IMR-90 (cell line): ENCODE results near the gene SLC29A3. TPM values are rescaled to one million over a fixed set of nuclear protein-coding genes. Genes with fewer than 3 reads are reported as not detected.

Experiments used
- ATAC-seq: fragments of 200-7000 bp; cut with Tn5 transposase; 2 replicates; pipeline ENCODE4 v1.9.1; 2020; ENCODE audit warnings: low read depth, mild to moderate bottlenecking, moderate library complexity
- BruUV-seq: library from RNA; stranded (reverse); fragments of 400-500 nt; replicated peaks from 2 replicates; lab custom pipeline; 2021; lab: Mats Ljungman, UMichigan
- CTCF ChIA-PET: fragments of 300-600 bp; formaldehyde crosslinking; extraction: SDS; loops from one replicate; lab custom pipeline; 2021; ENCODE audit warnings: antibody characterized with exemption; lab: Yijun Ruan, JAX
- POLR2A ChIA-PET: fragments of 300-600 bp; sonication (Branson Sonifier 250); formaldehyde crosslinking; loops from one replicate; lab custom pipeline; 2022; ENCODE audit warnings: antibody characterized with exemption; ENCODE audit not compliant: unreplicated experiment; lab: Charles Lee
- DNase-seq: peaks from one replicate; pipeline ENCODE4 v3.0.0; 2013
- H2AFZ ChIP-seq: replicated peaks from 2 replicates; pipeline ENCODE3; 2013; ENCODE audit warnings: low read length, mild to moderate bottlenecking; ENCODE audit not compliant: poor library complexity
- H2AK5ac ChIP-seq: 2 replicates; pipeline ENCODE4 v1.6.1; 2013; ENCODE audit warnings: low read depth, low read length, inconsistent platforms
- H2AK9ac ChIP-seq: replicated peaks from 2 replicates; pipeline ENCODE3; 2013; ENCODE audit warnings: mild to moderate bottlenecking, low read depth, low read length, moderate library complexity; ENCODE audit not compliant: poor library complexity
- H2BK120ac ChIP-seq: 2 replicates; pipeline ENCODE4 v1.6.1; 2013; ENCODE audit warnings: low read depth, low read length, inconsistent platforms
- H2BK15ac ChIP-seq: 3 replicates; pipeline ENCODE4 v1.6.1; 2013; ENCODE audit warnings: low read depth, low read length, inconsistent platforms
- H2BK20ac ChIP-seq: 2 replicates; pipeline ENCODE4 v1.6.1; 2013; ENCODE audit warnings: low read depth, mild to moderate bottlenecking, inconsistent platforms, low read length, moderate library complexity
- H2BK5ac ChIP-seq: 2 replicates; pipeline ENCODE4 v1.6.1; 2013; ENCODE audit warnings: mild to moderate bottlenecking, low read depth, low read length, inconsistent platforms; ENCODE audit not compliant: poor library complexity, severe bottlenecking
- H3K14ac ChIP-seq: replicated peaks from 2 replicates; pipeline ENCODE4 v1.6.1; 2013; ENCODE audit warnings: low read depth, low read length, inconsistent platforms
- H3K18ac ChIP-seq: 2 replicates; pipeline ENCODE4 v1.6.1; 2013; ENCODE audit warnings: low read depth, low read length, control low read depth
- H3K23ac ChIP-seq: 2 replicates; pipeline ENCODE4 v1.6.1; 2013; ENCODE audit warnings: low read depth, low read length, inconsistent platforms
- H3K27ac ChIP-seq: 2 replicates; pipeline ENCODE4 v1.5.1; 2013; ENCODE audit warnings: mild to moderate bottlenecking, control low read depth, low read length; ENCODE audit not compliant: insufficient read depth
- H3K27me3 ChIP-seq: 2 replicates; pipeline ENCODE4 v1.6.1; 2013; ENCODE audit warnings: low read length; ENCODE audit not compliant: control insufficient read depth, insufficient read depth
- H3K36me3 ChIP-seq: 2 replicates; pipeline ENCODE4 v1.6.1; 2013; ENCODE audit warnings: low read length, mixed read lengths; ENCODE audit not compliant: control insufficient read depth, insufficient read depth
- H3K4ac ChIP-seq: 2 replicates; pipeline ENCODE4 v1.6.1; 2013; ENCODE audit warnings: low read depth, low read length, inconsistent platforms
- H3K4me1 ChIP-seq: 2 replicates; pipeline ENCODE4 v1.6.1; 2013; ENCODE audit warnings: low read length, mixed read lengths; ENCODE audit not compliant: control insufficient read depth, insufficient read depth
- H3K4me2 ChIP-seq: 2 replicates; pipeline ENCODE4 v1.6.1; 2013; ENCODE audit warnings: low read depth, mild to moderate bottlenecking, control low read depth, low read length, moderate library complexity
- H3K4me3 ChIP-seq: 2 replicates; pipeline ENCODE4 v1.5.1; 2013; ENCODE audit warnings: low read depth, mild to moderate bottlenecking, control low read depth, low read length, moderate library complexity; ENCODE audit not compliant: insufficient read depth
- H3K56ac ChIP-seq: 2 replicates; pipeline ENCODE4 v1.6.1; 2013; ENCODE audit warnings: low read length, inconsistent platforms; ENCODE audit not compliant: insufficient read depth; ENCODE audit errors: extremely low read depth
- H3K79me1 ChIP-seq, 2 experiments: 2 replicates each; pipeline ENCODE4 v1.6.1; 2013; ENCODE audit warnings: low read length in 2 of 2, inconsistent platforms in 1 of 2, low read depth in 1 of 2
- H3K9ac ChIP-seq: 2 replicates; pipeline ENCODE4 v1.6.1; 2013; ENCODE audit warnings: low read depth, low read length, control low read depth
- H3K9me1 ChIP-seq: 2 replicates; pipeline ENCODE4 v1.6.1; 2013; ENCODE audit warnings: low read length, inconsistent platforms; ENCODE audit not compliant: insufficient read depth
- H3K9me3 ChIP-seq: 2 replicates; pipeline ENCODE4 v1.6.1; 2013; ENCODE audit warnings: low read length; ENCODE audit not compliant: control insufficient read depth, insufficient read depth
- H4K20me1 ChIP-seq: 2 replicates; pipeline ENCODE4 v1.6.1; 2013; ENCODE audit warnings: low read length, inconsistent platforms; ENCODE audit not compliant: insufficient read depth
- H4K5ac ChIP-seq: 2 replicates; pipeline ENCODE4 v1.6.1; 2013; ENCODE audit warnings: mild to moderate bottlenecking, low read depth, low read length, control low read depth
- H4K8ac ChIP-seq, 2 experiments: 2 replicates each; pipeline ENCODE4 v1.6.1; 2013; ENCODE audit warnings: low read depth in 2 of 2, low read length in 2 of 2, control low read depth in 1 of 2, inconsistent platforms in 1 of 2
- H4K91ac ChIP-seq: 2 replicates; pipeline ENCODE4 v1.6.1; 2013; ENCODE audit warnings: low read depth, low read length, inconsistent platforms; ENCODE audit not compliant: insufficient read depth
- BHLHE40 ChIP-seq: fragments of 150-350 bp; IDR thresholded peaks from 2 replicates; pipeline ENCODE4 v1.6.1; 2016; ENCODE audit warnings: mild to moderate bottlenecking, low read depth, low read length
- MXI1 ChIP-seq: IDR thresholded peaks from 2 replicates; pipeline ENCODE4 v1.6.1; 2012; ENCODE audit warnings: low read depth, mild to moderate bottlenecking, low read length, moderate library complexity, borderline replicate concordance
- POLR2A ChIP-seq: IDR thresholded peaks from 2 replicates; pipeline ENCODE4 v1.6.1; 2012; ENCODE audit warnings: mild to moderate bottlenecking, low read depth, low read length
- RCOR1 ChIP-seq: IDR thresholded peaks from 2 replicates; pipeline ENCODE4 v1.6.1; 2012; ENCODE audit warnings: mild to moderate bottlenecking, low read length, improper control_type of control experiment; ENCODE audit not compliant: insufficient replicate concordance
- WGBS, 2 experiments: methylation state at CpG; one replicate each; pipeline versions ENCODE4 v1.1.5 to v1.1.7; 2013; ENCODE audit warnings: missing lambda C conversion rate in 2 of 2; ENCODE audit not compliant: insufficient read length in 1 of 2; ENCODE audit errors: extremely low coverage in 2 of 2; 5-methylcytosine and 5-hydroxymethylcytosine counted together
- dilution Hi-C: fragments of 300-500 bp; cut with HindIII; formaldehyde crosslinking; loops from one replicate; pipeline ENCODE4 v1.14.3; 2018; ENCODE audit warnings: low sequenced_read_pairs; ENCODE audit not compliant: unreplicated experiment
- in situ Hi-C: fragments of 300-500 bp; cut with MboI; formaldehyde crosslinking; loops from 3 replicates; pipeline ENCODE4 v1.14.3; 2019; ENCODE audit warnings: low sequenced_read_pairs, inconsistent platforms, mixed read lengths
- intact Hi-C: fragments of 100-400 bp; cut with micrococcal nuclease; formaldehyde crosslinking; loops from 2 replicates; pipeline ENCODE4 v1.10.0; 2022
- polyA plus RNA-seq, 3 experiments: library from polyadenylated mRNA; depleted of rRNA; stranded (reverse); fragments of >200 nt; gene quantifications; 2 replicates each; pipeline ENCODE4 v1.2.3, GENCODE V29; 2012; ENCODE audit warnings: low replicate concordance in 1 of 3
- total RNA-seq: library from RNA; depleted of rRNA; stranded (reverse); fragments of >200 nt; gene quantifications from 2 replicates; pipeline ENCODE4 v1.2.3, GENCODE V29; 2012
- TF ChIP-seq, protein P1 (sequence below): conservative IDR thresholded peaks from 2 replicates; pipeline ENCODE4 v1.5.1; 2012; ENCODE audit warnings: mild to moderate bottlenecking, low read depth, low read length, improper control_type of control experiment
- TF ChIP-seq, protein P2 (sequence below): fragments of 150-350 bp; IDR thresholded peaks from 2 replicates; pipeline ENCODE4 v1.6.1; 2016; ENCODE audit warnings: low read depth, mild to moderate bottlenecking, low read length, moderate library complexity, borderline replicate concordance

Gene SLC29A3
- total and polyA plus RNA-seq, 2 of the 4 experiments (the other 2 are of a cell fraction), result 0.72 to 3.0 TPM

DNA sequence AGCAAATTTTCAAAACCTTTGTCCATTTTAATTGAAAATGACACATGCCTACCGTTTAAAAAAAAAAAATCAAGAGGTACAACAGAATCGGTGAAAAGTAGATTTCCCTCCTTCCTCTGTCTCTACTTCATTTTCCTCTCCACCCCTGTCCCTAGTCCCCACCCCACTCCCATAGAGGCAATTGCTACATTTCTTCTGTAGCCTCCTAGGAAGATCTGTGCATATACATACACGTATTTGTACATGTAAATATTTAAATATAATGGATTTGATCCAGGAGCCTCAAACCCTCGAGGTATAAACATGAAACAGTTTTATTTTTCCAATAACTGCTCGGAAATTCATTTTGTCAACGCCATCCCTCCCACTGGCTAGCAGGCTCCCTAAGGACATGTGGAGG is 14.1 kb upstream of the SLC29A3 start:
- H3K4me3 ChIP-seq, result no peak overlapping the region
- H2AK9ac ChIP-seq, result no peak overlapping the region
- TF ChIP-seq, protein P1, sequence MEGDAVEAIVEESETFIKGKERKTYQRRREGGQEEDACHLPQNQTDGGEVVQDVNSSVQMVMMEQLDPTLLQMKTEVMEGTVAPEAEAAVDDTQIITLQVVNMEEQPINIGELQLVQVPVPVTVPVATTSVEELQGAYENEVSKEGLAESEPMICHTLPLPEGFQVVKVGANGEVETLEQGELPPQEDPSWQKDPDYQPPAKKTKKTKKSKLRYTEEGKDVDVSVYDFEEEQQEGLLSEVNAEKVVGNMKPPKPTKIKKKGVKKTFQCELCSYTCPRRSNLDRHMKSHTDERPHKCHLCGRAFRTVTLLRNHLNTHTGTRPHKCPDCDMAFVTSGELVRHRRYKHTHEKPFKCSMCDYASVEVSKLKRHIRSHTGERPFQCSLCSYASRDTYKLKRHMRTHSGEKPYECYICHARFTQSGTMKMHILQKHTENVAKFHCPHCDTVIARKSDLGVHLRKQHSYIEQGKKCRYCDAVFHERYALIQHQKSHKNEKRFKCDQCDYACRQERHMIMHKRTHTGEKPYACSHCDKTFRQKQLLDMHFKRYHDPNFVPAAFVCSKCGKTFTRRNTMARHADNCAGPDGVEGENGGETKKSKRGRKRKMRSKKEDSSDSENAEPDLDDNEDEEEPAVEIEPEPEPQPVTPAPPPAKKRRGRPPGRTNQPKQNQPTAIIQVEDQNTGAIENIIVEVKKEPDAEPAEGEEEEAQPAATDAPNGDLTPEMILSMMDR, result no peak
- TF ChIP-seq RCOR1, result no peak
- TF ChIP-seq MXI1, result no peak
- TF ChIP-seq POLR2A, result no peak
- TF ChIP-seq BHLHE40, result no peak
- TF ChIP-seq, protein P2, sequence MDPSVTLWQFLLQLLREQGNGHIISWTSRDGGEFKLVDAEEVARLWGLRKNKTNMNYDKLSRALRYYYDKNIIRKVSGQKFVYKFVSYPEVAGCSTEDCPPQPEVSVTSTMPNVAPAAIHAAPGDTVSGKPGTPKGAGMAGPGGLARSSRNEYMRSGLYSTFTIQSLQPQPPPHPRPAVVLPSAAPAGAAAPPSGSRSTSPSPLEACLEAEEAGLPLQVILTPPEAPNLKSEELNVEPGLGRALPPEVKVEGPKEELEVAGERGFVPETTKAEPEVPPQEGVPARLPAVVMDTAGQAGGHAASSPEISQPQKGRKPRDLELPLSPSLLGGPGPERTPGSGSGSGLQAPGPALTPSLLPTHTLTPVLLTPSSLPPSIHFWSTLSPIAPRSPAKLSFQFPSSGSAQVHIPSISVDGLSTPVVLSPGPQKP, result no peak
- peaks cover 2% of the 10 kb centered on the region; the same call in 1 of the 2 replicates for H3K27me3 ChIP-seq
- BruUV-seq, result no TSS peak
- no peak overlapping the region for H2BK15ac ChIP-seq
- H4K91ac ChIP-seq, result no peak overlapping the region
- H3K9ac ChIP-seq, result no peak overlapping the region
- ChIA-PET CTCF (interaction anchor here (1.1 kb wide), 1 partner anchor 9 kb away, joined by 4 read pairs; no protein-coding TSS in a partner anchor), POLR2A (no interaction called here)
- no peaks in the 10 kb centered on the region for H3K9me3 ChIP-seq
- no peak overlapping the region for H4K5ac ChIP-seq
- H3K4me2 ChIP-seq, result no peak overlapping the region
- H3K23ac ChIP-seq, result no peak overlapping the region
- H3K27ac ChIP-seq, result no peak overlapping the region
- H2BK20ac ChIP-seq, result no peak overlapping the region
- no peak for ATAC-seq
- H4K8ac ChIP-seq, result no peak overlapping the region
- H3K79me1 ChIP-seq, result no peaks in the 10 kb centered on the region
- no peaks in the 10 kb centered on the region for H3K9me1 ChIP-seq
- H3K14ac ChIP-seq, result no peak overlapping the region
- H2BK120ac ChIP-seq, result no peak overlapping the region
- in situ Hi-C loops, result no loop called here
- DNase-seq, result no peak
- no peaks in the 10 kb centered on the region for H4K20me1 ChIP-seq
- H3K56ac ChIP-seq, result no peak overlapping the region
- no CpG with 5 or more reads among the region's 6 CpGs for WGBS, 2 experiments
- H2BK5ac ChIP-seq, result no peak overlapping the region
- no peaks in the 10 kb centered on the region for H3K36me3 ChIP-seq
- no peak overlapping the region for H2AFZ ChIP-seq
- H3K4me1 ChIP-seq, result no peaks in the 10 kb centered on the region
- dilution Hi-C loops, result no loop called here
- no peak overlapping the region for H3K18ac ChIP-seq
- H2AK5ac ChIP-seq, result no peak overlapping the region
- H3K4ac ChIP-seq, result no peak overlapping the region
- intact Hi-C loops, result no loop called here
